KMS-11 (cell line): ENCODE measurements around the gene UBC.

ENCODE experiments used
- H2AFZ ChIP-seq: fragments of 200-600 bp; sonication (generic); 2 replicates; pipeline ENCODE4 v1.6.1; 2016; ENCODE audit warnings: antibody characterized with exemption, mixed run types, low read depth
- H3K27ac ChIP-seq: fragments of 200-600 bp; sonication (generic); 2 replicates; pipeline ENCODE4 v1.6.1; 2016; ENCODE audit warnings: mild to moderate bottlenecking, mixed run types
- H3K27me3 ChIP-seq: fragments of 200-600 bp; sonication (generic); 2 replicates; pipeline ENCODE4 v1.6.1; 2017; ENCODE audit warnings: mild to moderate bottlenecking, low read depth, mixed run types, moderate library complexity; ENCODE audit not compliant: insufficient read depth
- H3K36me3 ChIP-seq: fragments of 200-600 bp; sonication (generic); 2 replicates; pipeline ENCODE4 v1.6.1; 2017; ENCODE audit warnings: mild to moderate bottlenecking, mixed run types; ENCODE audit not compliant: insufficient read depth
- H3K4me1 ChIP-seq: fragments of 200-600 bp; sonication (generic); 2 replicates; pipeline ENCODE4 v1.6.1; 2016; ENCODE audit warnings: mild to moderate bottlenecking, low read depth, mixed run types; ENCODE audit not compliant: poor library complexity, severe bottlenecking
- H3K4me2 ChIP-seq: fragments of 200-600 bp; sonication (generic); 2 replicates; pipeline ENCODE4 v1.7.0; 2016; ENCODE audit warnings: mild to moderate bottlenecking, mixed run types
- H3K4me3 ChIP-seq: fragments of 200-600 bp; sonication (generic); IDR thresholded peaks from 2 replicates; pipeline ENCODE4 v1.6.1; 2017; ENCODE audit warnings: low read depth, low read length, mixed read lengths; ENCODE audit not compliant: insufficient read depth
- H3K79me2 ChIP-seq: fragments of 200-600 bp; sonication (generic); 2 replicates; pipeline ENCODE4 v1.6.1; 2016; ENCODE audit warnings: low read depth, mixed run types; ENCODE audit not compliant: insufficient read depth
- H3K9ac ChIP-seq: fragments of 200-600 bp; sonication (generic); 2 replicates; pipeline ENCODE4 v1.6.1; 2016; ENCODE audit warnings: mild to moderate bottlenecking, mixed run types
- H4K20me1 ChIP-seq: fragments of 200-600 bp; sonication (generic); 2 replicates; pipeline ENCODE4 v1.6.1; 2016; ENCODE audit warnings: mild to moderate bottlenecking, mixed run types; ENCODE audit not compliant: insufficient read depth
- CTCF ChIP-seq: fragments of 200-600 bp; sonication (generic); conservative IDR thresholded peaks from 2 replicates; pipeline ENCODE4 v1.6.1; 2017; ENCODE audit warnings: low read depth, mild to moderate bottlenecking, antibody characterized with exemption, low read length, moderate library complexity, mixed read lengths

The UBC gene

DNA sequence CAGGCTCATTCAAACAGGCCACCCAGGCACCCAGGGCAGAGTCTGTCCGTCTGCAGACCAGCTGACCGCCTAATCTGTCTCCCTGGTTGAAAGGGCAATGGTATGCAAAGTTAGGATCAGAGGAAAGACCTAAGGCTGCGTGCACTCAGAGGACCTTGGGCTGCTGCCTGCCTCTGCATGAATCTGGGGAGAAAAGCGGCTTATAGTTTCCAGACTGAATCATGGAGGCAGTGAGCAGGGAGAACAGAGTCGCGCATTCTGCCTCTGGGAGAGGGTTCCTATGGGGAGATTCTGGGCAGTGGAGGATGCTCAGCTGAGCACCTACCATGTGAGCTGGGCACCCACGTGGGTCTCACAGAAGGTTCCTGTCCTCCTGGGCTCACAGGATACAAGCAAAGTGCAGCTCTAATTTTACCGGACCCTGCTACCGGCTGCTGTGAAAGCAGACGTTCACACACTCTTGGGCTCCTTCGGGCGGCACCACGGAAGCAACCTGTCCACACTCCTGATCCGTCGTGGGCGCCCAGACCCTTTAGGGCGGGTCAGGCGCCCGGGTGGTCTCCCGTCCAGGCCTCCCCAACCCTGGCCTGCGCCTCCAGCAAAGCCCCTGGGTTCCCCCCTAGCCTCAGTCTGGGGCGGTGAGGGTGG lies 51.6 kb downstream of the UBC start:
- peaks cover 42% of the 10 kb centered on the region for H3K79me2 ChIP-seq
- no peak overlapping the region for H3K4me3 ChIP-seq
- no peaks in the 10 kb centered on the region for H3K27me3 ChIP-seq
- H3K4me1 ChIP-seq: peaks cover 10% of the 10 kb centered on the region
- no peak overlapping the region for H2AFZ ChIP-seq
- H3K36me3 ChIP-seq: no peaks in the 10 kb centered on the region
- H3K27ac ChIP-seq: peak overlapping the region; percentile 53
- no peaks in the 10 kb centered on the region for H4K20me1 ChIP-seq
- H3K9ac ChIP-seq: peak overlapping the region; percentile 75
- TF ChIP-seq CTCF: no peak
- H3K4me2 ChIP-seq: peak overlapping the region; percentile 80

- Histone ChIP-seq H2AFZ (no peak overlapping the region), H3K4me3 (no peak overlapping the region), H3K36me3 (no peaks in the 10 kb centered on the region), H4K20me1 (no peaks in the 10 kb centered on the region), H3K4me1 (peaks cover 10% of the 10 kb centered on the region), H3K27ac (no peak overlapping the region; the same call in 1 of the 2 replicates), H3K79me2 (peaks cover 50% of the 10 kb centered on the region), H3K27me3 (no peaks in the 10 kb centered on the region), H3K4me2 (peak overlapping the region; percentile 80), H3K9ac (peak overlapping the region; percentile 75; the same call in 1 of the 2 replicates)
- no peak for TF ChIP-seq CTCF
These were observed 52.4 kb downstream of the UBC start for GRCh38 chr12:124861898-124862676.
